Mesenchymal stem cell (in vitro differentiated cells and primary cell): Measurements from ENCODE around the gene RFXANK. TPM values are rescaled to one million over a fixed set of nuclear protein-coding genes. Genes with fewer than 3 reads are reported as not detected.

Source experiments
- DNase-seq: peaks from one replicate; pipeline ENCODE4 v3.0.0-alpha.2; 2013
- H2AFZ ChIP-seq: one replicate; pipeline ENCODE4 v1.6.1; 2013; ENCODE audit warnings: low read depth, mild to moderate bottlenecking, control low read depth, inconsistent platforms, low read length, moderate library complexity
- H2AK5ac ChIP-seq: 2 replicates; pipeline ENCODE4 v1.6.1; 2013; ENCODE audit warnings: low read length, moderate library complexity, mild to moderate bottlenecking, inconsistent platforms; ENCODE audit not compliant: severe bottlenecking
- H2BK120ac ChIP-seq: one replicate; pipeline ENCODE4 v1.6.1; 2013; ENCODE audit warnings: low read depth, mild to moderate bottlenecking, inconsistent platforms, low read length, moderate library complexity
- H2BK12ac ChIP-seq, 2 experiments: one replicate each; pipeline ENCODE4 v1.6.1; 2013; ENCODE audit warnings: inconsistent platforms in 2 of 2, low read length in 2 of 2, mild to moderate bottlenecking in 2 of 2, moderate library complexity in 2 of 2, control low read depth in 1 of 2
- H2BK15ac ChIP-seq: one replicate; pipeline ENCODE4 v1.6.1; 2013; ENCODE audit warnings: mild to moderate bottlenecking, low read depth, inconsistent platforms; ENCODE audit not compliant: poor library complexity, severe bottlenecking
- H2BK5ac ChIP-seq: 2 replicates; pipeline ENCODE4 v1.6.1; 2013; ENCODE audit warnings: low read depth, mild to moderate bottlenecking, low read length, control low read depth, inconsistent platforms; ENCODE audit not compliant: poor library complexity, severe bottlenecking
- H3K14ac ChIP-seq, 2 experiments: one replicate each; pipeline ENCODE4 v1.6.1; 2013; ENCODE audit warnings: inconsistent platforms in 2 of 2, low read length in 2 of 2, control low read depth in 1 of 2, mild to moderate bottlenecking in 1 of 2, moderate library complexity in 1 of 2
- H3K18ac ChIP-seq, 2 experiments: one replicate each; pipeline ENCODE4 v1.6.1; 2013; ENCODE audit warnings: inconsistent platforms in 2 of 2, low read length in 2 of 2, control low read depth in 1 of 2, low read depth in 1 of 2, mild to moderate bottlenecking in 1 of 2
- H3K23ac ChIP-seq, 2 experiments: one replicate each; pipeline ENCODE4 v1.6.1; 2013; ENCODE audit warnings: inconsistent platforms in 2 of 2, low read length in 2 of 2, mild to moderate bottlenecking in 2 of 2, moderate library complexity in 2 of 2, control low read depth in 1 of 2
- H3K27ac ChIP-seq: 2 replicates; pipeline ENCODE4 v1.5.1; 2013; ENCODE audit warnings: mild to moderate bottlenecking, moderate library complexity, low read length, control low read depth, inconsistent platforms; ENCODE audit not compliant: poor library complexity, severe bottlenecking
- H3K27me3 ChIP-seq, 2 experiments: 2 replicates each; pipeline versions ENCODE4 v1.6.1 to v1.7.0; 2013; ENCODE audit warnings: low read length in 2 of 2, mild to moderate bottlenecking in 2 of 2, moderate library complexity in 2 of 2, control low read depth in 1 of 2, inconsistent platforms in 1 of 2; ENCODE audit not compliant: control insufficient read depth in 1 of 2, insufficient read depth in 1 of 2
- H3K36me3 ChIP-seq, 2 experiments: 2 replicates each; pipeline versions ENCODE4 v1.6.1 to v1.7.0; 2013; ENCODE audit warnings: low read length in 2 of 2, control low read depth in 1 of 2, inconsistent platforms in 1 of 2, low read depth in 1 of 2, mild to moderate bottlenecking in 1 of 2; ENCODE audit not compliant: insufficient read depth in 2 of 2, control insufficient read depth in 1 of 2
- H3K4ac ChIP-seq, 2 experiments: one replicate each; pipeline ENCODE4 v1.6.1; 2013; ENCODE audit warnings: inconsistent platforms in 2 of 2, low read length in 2 of 2, mild to moderate bottlenecking in 2 of 2, moderate library complexity in 2 of 2, control low read depth in 1 of 2, low read depth in 1 of 2
- H3K4me1 ChIP-seq: 2 replicates; pipeline ENCODE4 v1.6.1; 2013; ENCODE audit warnings: low read depth, low read length, control low read depth; ENCODE audit not compliant: control insufficient read depth, insufficient read depth
- H3K4me2 ChIP-seq: 2 replicates; pipeline ENCODE4 v1.6.1; 2013; ENCODE audit warnings: low read length, mild to moderate bottlenecking, inconsistent platforms; ENCODE audit not compliant: poor library complexity, severe bottlenecking
- H3K4me3 ChIP-seq, 2 experiments: 2 replicates each; pipeline versions ENCODE4 v1.5.1 to v1.7.0; 2013; ENCODE audit warnings: low read length in 2 of 2, mild to moderate bottlenecking in 2 of 2, control low read depth in 1 of 2, low read depth in 1 of 2; ENCODE audit not compliant: insufficient read depth in 1 of 2
- H3K79me1 ChIP-seq: replicated peaks from 2 replicates; pipeline ENCODE4 v1.6.1; 2013; ENCODE audit warnings: mild to moderate bottlenecking, control low read depth, low read length, inconsistent platforms; ENCODE audit not compliant: poor library complexity, severe bottlenecking
- H3K9ac ChIP-seq: 2 replicates; pipeline ENCODE4 v1.7.0; 2013; ENCODE audit warnings: mild to moderate bottlenecking, low read length, moderate library complexity
- H3K9me3 ChIP-seq: 2 replicates; pipeline ENCODE4 v1.7.0; 2013; ENCODE audit warnings: mild to moderate bottlenecking, low read length; ENCODE audit not compliant: control insufficient read depth
- H4K8ac ChIP-seq: one replicate; pipeline ENCODE4 v1.6.1; 2013; ENCODE audit warnings: inconsistent platforms, mild to moderate bottlenecking, low read length, moderate library complexity
- H4K91ac ChIP-seq: one replicate; pipeline ENCODE4 v1.6.1; 2013; ENCODE audit warnings: mild to moderate bottlenecking, low read length, inconsistent platforms
- WGBS: methylation state at CpG from one replicate; pipeline ENCODE4 v1.1.7; 2013; ENCODE audit warnings: mixed read lengths; 5-methylcytosine and 5-hydroxymethylcytosine counted together
- small RNA-seq: library from polyadenylated mRNA; stranded (forward); fragments of <200 nt; extraction: miRNeasy Mini kit (QIAGEN cat#:217004); gene quantifications from one replicate; pipeline ENCODE3, GENCODE V24; 2013; ENCODE audit warnings: low read depth

RFXANK gene

DNA sequence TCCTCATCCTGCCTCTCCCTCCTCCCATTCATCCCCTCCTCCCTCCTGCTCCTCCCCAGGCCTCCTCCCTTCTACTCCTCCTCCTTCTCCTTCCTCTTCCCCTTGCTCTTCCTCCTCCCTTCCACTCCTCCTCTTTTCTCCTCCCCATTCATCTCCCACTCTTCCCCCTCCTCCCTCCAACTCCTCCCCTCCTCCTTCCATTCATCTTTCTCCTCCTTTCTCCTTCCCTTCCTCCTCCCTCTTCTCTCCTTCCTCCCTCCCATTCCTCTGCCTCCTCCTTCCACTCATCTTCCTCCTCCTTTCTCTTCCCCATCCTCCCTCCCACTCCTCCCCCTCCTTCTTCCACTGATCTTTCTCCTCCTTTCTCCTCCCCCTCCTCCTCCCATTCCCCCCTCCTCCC is 47.6 kb downstream of the RFXANK start:
- Histone ChIP-seq H3K27ac (no peak overlapping the region), H3K4me1 (no peaks in the 10 kb centered on the region), H2BK120ac (no peak overlapping the region), H3K9ac (no peak overlapping the region), H2AFZ (no peak overlapping the region), H2AK5ac (no peak overlapping the region), H3K27me3 (peaks cover 9% of the 10 kb centered on the region in 2 experiments), H2BK15ac (no peak overlapping the region), H2BK5ac (no peak overlapping the region), H3K79me1 (no peaks in the 10 kb centered on the region), H3K4ac (no peak overlapping the region), H3K4me2 (no peak overlapping the region), H4K8ac (no peak overlapping the region), H3K36me3 (no peaks in the 10 kb centered on the region), H3K23ac (no peak overlapping the region), H2BK12ac (no peak overlapping the region), H3K18ac (no peak overlapping the region), H4K91ac (no peak overlapping the region), H3K9me3 (peaks cover under 1% of the 10 kb centered on the region), H3K14ac (no peak overlapping the region), H3K4me3 (no peak overlapping the region)
- DNase-seq, result no peak

DNA sequence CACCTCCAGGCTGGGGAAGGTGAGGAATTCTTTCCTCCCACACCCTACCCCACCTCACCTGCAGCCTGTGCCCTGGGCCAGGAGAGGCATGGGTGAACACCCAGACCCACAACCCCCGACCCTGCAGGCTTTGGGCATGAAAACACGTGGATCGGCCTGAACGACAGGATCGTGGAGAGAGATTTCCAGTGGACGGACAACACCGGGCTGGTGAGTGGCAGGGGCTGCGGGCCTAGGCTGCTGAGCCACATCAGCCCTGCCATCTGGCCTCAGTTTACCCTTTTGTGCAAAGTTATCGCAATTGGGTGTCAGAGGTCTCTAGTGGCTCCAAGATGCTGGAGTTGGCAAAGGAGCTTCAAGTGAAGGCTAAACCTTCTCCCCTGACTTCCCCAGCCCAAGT is 48.4 kb downstream of the RFXANK start:
- H2BK120ac ChIP-seq, result no peak overlapping the region
- no peak overlapping the region for H3K9ac ChIP-seq
- no peak overlapping the region for H3K14ac ChIP-seq
- H2BK15ac ChIP-seq, result no peak overlapping the region
- no peak overlapping the region for H3K27ac ChIP-seq
- H3K4me3 ChIP-seq, result no peak overlapping the region
- no peak overlapping the region for H3K4ac ChIP-seq
- H2AK5ac ChIP-seq, result no peak overlapping the region
- WGBS, result 84% methylated on average over 9 of the region's 9 CpGs
- no peak overlapping the region for H4K91ac ChIP-seq
- no peaks in the 10 kb centered on the region for H3K36me3 ChIP-seq
- DNase-seq, result no peak
- no peak overlapping the region for H3K18ac ChIP-seq
- no peak overlapping the region for H3K4me2 ChIP-seq
- H3K79me1 ChIP-seq, result no peaks in the 10 kb centered on the region
- H3K23ac ChIP-seq, result no peak overlapping the region
- no peak overlapping the region for H2BK12ac ChIP-seq
- no peaks in the 10 kb centered on the region for H3K9me3 ChIP-seq
- peaks cover 9 to 15% of the 10 kb centered on the region in 2 experiments for H3K27me3 ChIP-seq
- H4K8ac ChIP-seq, result no peak overlapping the region
- H2BK5ac ChIP-seq, result no peak overlapping the region
- no peaks in the 10 kb centered on the region for H3K4me1 ChIP-seq
- no peak overlapping the region for H2AFZ ChIP-seq

DNA sequence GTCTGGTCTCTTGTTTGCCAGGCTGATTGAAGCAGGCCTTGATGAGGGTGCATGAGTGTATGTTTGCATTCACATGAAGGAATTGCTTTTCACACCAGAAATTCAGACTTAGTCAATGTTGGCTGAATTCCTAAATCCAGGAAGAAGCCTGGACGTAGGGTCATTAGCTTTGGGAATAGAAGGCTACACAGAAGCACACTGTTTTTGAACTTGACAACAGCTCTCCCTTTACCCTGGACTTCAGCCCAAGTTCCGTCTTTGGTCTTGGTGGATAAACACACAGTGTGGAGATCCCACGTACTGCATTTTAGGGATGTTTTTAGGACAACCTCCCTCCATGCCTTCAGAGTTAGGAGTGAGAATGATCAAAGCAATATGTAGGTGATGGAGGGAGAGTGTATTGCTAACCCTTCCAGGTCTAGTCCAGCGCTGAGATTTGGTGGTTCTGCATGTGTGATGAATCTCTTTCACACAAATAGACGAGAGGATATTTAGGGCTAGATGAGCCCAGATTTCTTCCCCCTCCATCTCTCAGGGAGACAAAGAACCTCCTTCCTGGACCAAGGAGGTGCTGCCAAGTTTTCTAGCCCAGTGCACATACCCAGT is 58.2 kb downstream of the RFXANK start:
- no peak overlapping the region for H2AK5ac ChIP-seq
- no peak overlapping the region for H2BK15ac ChIP-seq
- no peak overlapping the region for H3K27ac ChIP-seq
- no peak overlapping the region for H2AFZ ChIP-seq
- H4K91ac ChIP-seq, result no peak overlapping the region
- H3K23ac ChIP-seq, result no peak overlapping the region
- 79% methylated on average over 4 of the region's 5 CpGs for WGBS
- H2BK120ac ChIP-seq, result no peak overlapping the region
- peaks cover 0 to 3% of the 10 kb centered on the region in 2 experiments for H3K36me3 ChIP-seq
- no peaks in the 10 kb centered on the region for H3K9me3 ChIP-seq
- H3K14ac ChIP-seq, result no peak overlapping the region
- no peak overlapping the region for H3K4ac ChIP-seq
- no peak for DNase-seq
- H3K4me1 ChIP-seq, result no peaks in the 10 kb centered on the region
- no peak overlapping the region for H3K18ac ChIP-seq
- peaks cover 41 to 49% of the 10 kb centered on the region in 2 experiments for H3K27me3 ChIP-seq
- H4K8ac ChIP-seq, result no peak overlapping the region
- no peak overlapping the region for H3K4me3 ChIP-seq
- H3K79me1 ChIP-seq, result no peaks in the 10 kb centered on the region
- H2BK5ac ChIP-seq, result no peak overlapping the region
- no peak overlapping the region for H3K9ac ChIP-seq
- H2BK12ac ChIP-seq, result no peak overlapping the region
- no peak overlapping the region for H3K4me2 ChIP-seq

Small RNAs within 50 kb of the gene (small RNA-seq; reads per million reads assigned to genes)
- not detected for gene RNU6-1028P
